Chondrocyte (in vitro differentiated cells): ENCODE data around the gene PLAC9. TPM values are rescaled to one million over a fixed set of nuclear protein-coding genes. Genes with fewer than 3 reads are reported as not detected.
A peak's percentile ranks its signal among the peaks of the same experiment; 100 is the strongest.
"Not testable (repeated sequence)": the region's sequence is repeated elsewhere in the genome, so short reads cannot be mapped to it uniquely, and the experiment has no call there.

Source experiments
- DNase-seq: peaks from one replicate; pipeline ENCODE4 v3.0.0; 2021; ENCODE audit warnings: mixed read lengths, low spot score
- H3K27ac Mint-ChIP-seq: one replicate; pipeline ENCODE4 v1.8.0; 2021; ENCODE audit warnings: mild to moderate bottlenecking, moderate library complexity, mixed read lengths; ENCODE audit not compliant: unreplicated experiment
- H3K27me3 Mint-ChIP-seq: 2 replicates; pipeline ENCODE4 v1.8.0; 2021; ENCODE audit warnings: low read depth, mixed read lengths
- H3K36me3 Mint-ChIP-seq: 2 replicates; pipeline ENCODE4 v1.8.0; 2021; ENCODE audit warnings: low read depth, mixed read lengths
- H3K4me1 Mint-ChIP-seq: 2 replicates; pipeline ENCODE4 v1.8.0; 2021; ENCODE audit warnings: low read depth, mild to moderate bottlenecking, mixed read lengths
- H3K4me3 Mint-ChIP-seq: one replicate; pipeline ENCODE4 v1.8.0; 2021; ENCODE audit warnings: mild to moderate bottlenecking, moderate library complexity, mixed read lengths; ENCODE audit not compliant: unreplicated experiment
- H3K9me3 Mint-ChIP-seq: 2 replicates; pipeline ENCODE4 v1.8.0; 2021; ENCODE audit warnings: low read depth, mixed read lengths
- long read RNA-seq: library from polyadenylated mRNA; stranded (forward); transcript quantifications from one replicate; pipeline ENCODE4 v2.0.0, GENCODE V29; 2021
- total RNA-seq: library from RNA; stranded (reverse); gene quantifications from 3 replicates; pipeline ENCODE4 v1.2.1, GENCODE V29; 2021
- TF ChIP-seq, protein P1 (sequence below): fragments of 200-600 bp; sonication (generic); IDR thresholded peaks from 2 replicates; pipeline ENCODE4 v1.5.0; 2021; ENCODE audit warnings: antibody characterized with exemption, mild to moderate bottlenecking, moderate library complexity

PLAC9 gene, protein sequence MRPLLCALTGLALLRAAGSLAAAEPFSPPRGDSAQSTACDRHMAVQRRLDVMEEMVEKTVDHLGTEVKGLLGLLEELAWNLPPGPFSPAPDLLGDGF
- 121 to 198 TPM (median 193 TPM) in 3 replicates for total RNA-seq
- long read RNA-seq, transcript PLAC9-201 (4 exons, 785 nt): major isoform, 228 of 239 reads
- long read RNA-seq, partial matches to known transcripts: 2 of 239 reads
- long read RNA-seq, other reads (novel, unspliced or antisense): 4 of 239 reads

DNA sequence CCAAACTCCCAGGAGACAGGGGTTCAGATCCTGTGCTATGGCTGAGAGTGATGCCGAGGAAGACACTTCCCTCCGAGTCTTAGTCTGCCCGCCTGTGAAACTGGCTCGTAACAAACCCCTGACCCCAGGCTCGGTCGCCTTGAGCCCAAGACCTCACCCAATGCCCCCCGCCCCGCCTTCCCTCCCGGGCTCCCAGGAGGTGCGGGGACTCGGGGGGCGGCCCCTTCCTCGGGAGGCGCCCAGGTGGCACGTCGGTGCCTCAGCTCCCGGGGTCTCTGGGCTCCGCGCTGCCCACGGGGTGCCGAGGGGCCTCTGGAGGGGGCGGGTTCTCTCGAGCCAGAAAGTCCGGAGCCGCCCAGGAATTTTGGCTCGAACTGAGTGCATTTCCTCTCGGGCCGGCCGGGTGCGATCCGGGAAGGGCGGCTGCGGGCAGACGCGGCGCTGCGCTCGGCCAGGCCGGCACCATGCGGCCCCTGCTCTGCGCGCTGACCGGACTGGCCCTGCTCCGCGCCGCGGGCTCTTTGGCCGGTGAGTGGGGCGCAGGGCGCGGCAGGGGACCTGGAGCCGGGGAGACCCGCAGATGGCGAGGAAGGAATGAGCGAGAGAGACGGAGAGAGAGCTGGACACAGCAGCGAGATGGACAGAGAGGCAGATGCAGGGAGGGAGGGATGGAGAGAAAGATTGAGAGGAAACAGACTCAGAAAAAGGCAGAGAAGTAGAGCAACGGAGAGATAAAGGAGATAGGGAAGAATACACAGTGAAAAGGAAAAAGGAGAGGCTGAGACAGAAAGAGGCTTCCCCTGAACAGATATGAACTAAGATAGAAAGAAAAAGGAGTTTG lies at the start of gene PLAC9:
TSS of gene PLAC9 (plus strand) at position 432 of the 841 bp plus-strand sequence. CDS start at position 465, 33 bp downstream.
- Mint-ChIP-seq H3K4me1 (peaks cover 58% of the 10 kb centered on the region), H3K36me3 (no peaks in the 10 kb centered on the region), H3K9me3 (no peaks in the 10 kb centered on the region), H3K4me3 (peak within 1 kb of the TSS; percentile 94), H3K27me3 (no peaks in the 10 kb centered on the region), H3K27ac (peak within 1 kb of the TSS; percentile 93)
- peak; percentile 82 for DNase-seq
- TF ChIP-seq, protein P1, sequence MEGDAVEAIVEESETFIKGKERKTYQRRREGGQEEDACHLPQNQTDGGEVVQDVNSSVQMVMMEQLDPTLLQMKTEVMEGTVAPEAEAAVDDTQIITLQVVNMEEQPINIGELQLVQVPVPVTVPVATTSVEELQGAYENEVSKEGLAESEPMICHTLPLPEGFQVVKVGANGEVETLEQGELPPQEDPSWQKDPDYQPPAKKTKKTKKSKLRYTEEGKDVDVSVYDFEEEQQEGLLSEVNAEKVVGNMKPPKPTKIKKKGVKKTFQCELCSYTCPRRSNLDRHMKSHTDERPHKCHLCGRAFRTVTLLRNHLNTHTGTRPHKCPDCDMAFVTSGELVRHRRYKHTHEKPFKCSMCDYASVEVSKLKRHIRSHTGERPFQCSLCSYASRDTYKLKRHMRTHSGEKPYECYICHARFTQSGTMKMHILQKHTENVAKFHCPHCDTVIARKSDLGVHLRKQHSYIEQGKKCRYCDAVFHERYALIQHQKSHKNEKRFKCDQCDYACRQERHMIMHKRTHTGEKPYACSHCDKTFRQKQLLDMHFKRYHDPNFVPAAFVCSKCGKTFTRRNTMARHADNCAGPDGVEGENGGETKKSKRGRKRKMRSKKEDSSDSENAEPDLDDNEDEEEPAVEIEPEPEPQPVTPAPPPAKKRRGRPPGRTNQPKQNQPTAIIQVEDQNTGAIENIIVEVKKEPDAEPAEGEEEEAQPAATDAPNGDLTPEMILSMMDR: peak; percentile 19

DNA sequence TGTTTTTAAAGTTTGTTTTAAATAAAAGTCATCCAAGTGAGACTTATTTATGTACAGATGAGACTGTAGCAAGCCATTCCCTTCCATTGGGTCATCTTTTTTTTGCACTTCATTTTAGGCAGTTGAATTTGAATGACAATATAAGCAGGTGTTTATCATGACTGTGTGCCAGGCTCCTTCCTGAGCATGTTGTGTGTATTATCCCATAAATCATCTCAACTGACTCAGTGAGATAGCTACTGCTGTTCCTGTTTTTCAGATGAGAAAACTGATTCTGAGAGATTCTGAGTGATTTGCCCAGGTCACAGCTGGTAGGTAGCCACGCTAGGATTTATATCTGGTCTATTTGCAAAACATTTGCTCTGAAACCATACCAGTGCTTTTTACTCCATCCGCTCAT lies 42.4 kb upstream of the PLAC9 start:
- Mint-ChIP-seq H3K36me3 (peaks cover 8% of the 10 kb centered on the region), H3K9me3 (no peaks in the 10 kb centered on the region)

DNA sequence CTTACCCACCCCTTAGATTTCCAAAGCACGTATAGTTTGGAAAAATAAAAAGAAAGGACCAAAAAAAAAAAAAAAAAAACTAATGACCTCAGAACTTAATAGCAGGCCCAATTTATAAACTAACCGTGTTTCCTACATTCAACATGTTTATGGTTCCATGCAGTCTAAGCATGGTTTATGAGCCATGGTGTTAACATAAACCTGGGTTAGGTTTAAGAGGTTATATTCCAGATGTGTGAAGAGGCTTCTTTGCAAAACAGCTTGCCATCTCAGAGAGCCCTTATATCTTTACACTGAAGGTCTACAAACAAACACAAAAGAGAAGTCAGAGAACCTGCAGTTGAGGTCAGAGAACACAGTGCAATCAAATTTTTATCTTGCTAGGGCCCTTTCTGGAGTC lies 38.3 kb upstream of the PLAC9 start:
- TF ChIP-seq, protein P1: no peak
- Mint-ChIP-seq H3K36me3 (peaks cover 8% of the 10 kb centered on the region), H3K4me3 (no peak overlapping the region), H3K4me1 (no peaks in the 10 kb centered on the region), H3K27me3 (peaks cover 2% of the 10 kb centered on the region), H3K9me3 (no peaks in the 10 kb centered on the region), H3K27ac (no peak overlapping the region)
- DNase-seq: no peak

More for the DNA sequence above, 42.4 kb upstream of the PLAC9 start:
- Mint-ChIP-seq H3K4me1 (no peaks in the 10 kb centered on the region), H3K4me3 (no peak overlapping the region), H3K27me3 (no peaks in the 10 kb centered on the region), H3K27ac (no peak overlapping the region)
- no peak for DNase-seq
- TF ChIP-seq, protein P1: no peak

DNA sequence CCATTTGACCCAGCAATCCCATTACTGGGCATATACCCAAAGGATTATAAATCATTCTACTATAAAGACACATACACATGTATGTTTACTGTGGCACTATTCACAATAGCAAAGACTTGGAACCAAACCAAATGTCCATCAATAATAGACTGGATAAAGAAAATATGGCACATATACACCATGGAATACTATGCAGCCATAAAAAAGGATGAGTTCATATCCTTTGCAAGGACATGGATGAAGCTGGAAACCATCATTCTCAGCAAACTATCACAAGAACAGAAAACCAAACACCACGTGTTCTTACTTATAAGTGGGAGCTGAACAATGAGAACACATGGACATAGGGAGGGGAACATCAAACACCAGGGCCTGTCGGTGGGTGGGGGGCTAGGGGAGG lies 34.3 kb upstream of the PLAC9 start:
- H3K4me1 Mint-ChIP-seq, DNase-seq, H3K36me3 Mint-ChIP-seq, H3K9me3 Mint-ChIP-seq, H3K4me3 Mint-ChIP-seq, H3K27ac Mint-ChIP-seq, H3K27me3 Mint-ChIP-seq: not testable (repeated sequence)

DNA sequence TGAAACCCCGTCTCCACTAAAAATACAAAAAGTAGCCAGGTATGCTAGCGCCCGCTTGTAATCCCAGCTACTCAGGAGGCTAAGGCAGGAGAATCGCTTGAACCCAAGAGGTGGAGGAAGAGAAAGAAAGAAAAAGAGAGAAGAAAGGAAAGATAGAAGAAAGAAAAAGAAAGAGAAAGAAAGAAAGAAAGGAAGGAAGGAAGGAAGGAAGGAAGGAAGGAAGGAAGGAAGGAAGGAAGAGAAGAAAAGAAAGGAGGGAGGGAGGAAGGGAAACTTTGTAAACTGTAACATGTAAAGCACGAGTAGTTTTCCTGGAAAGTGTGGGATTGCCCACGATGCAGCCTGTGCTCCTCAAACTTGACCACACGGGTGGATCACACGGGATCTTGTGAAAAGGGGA lies 33.2 kb upstream of the PLAC9 start:
- not testable (repeated sequence) for H3K4me3 Mint-ChIP-seq, H3K9me3 Mint-ChIP-seq, DNase-seq, H3K4me1 Mint-ChIP-seq, H3K27ac Mint-ChIP-seq, H3K27me3 Mint-ChIP-seq, H3K36me3 Mint-ChIP-seq

DNA sequence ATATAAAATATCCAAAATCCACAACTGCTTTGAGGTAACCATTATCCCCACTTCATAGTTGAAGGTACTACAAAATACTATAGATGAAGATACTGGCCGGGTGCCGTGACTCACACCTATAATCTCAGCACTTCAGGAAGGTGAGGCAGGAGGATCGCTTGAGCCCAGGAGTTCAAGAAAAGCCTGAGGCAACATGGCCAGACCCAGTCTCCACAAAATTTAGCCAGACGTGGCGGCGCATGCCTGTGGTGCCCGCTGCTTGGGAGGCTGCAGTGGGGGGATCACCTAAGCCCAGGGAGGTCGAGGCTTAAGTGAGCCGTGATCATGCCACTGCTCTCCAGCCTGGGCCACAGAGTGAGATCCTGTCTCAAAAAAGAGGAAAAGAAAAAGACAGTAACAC lies 32.4 kb upstream of the PLAC9 start:
- H3K4me3 Mint-ChIP-seq: no peak overlapping the region
- peaks cover 2% of the 10 kb centered on the region for H3K27me3 Mint-ChIP-seq
- H3K27ac Mint-ChIP-seq: no peak overlapping the region
- peaks cover 15% of the 10 kb centered on the region for H3K4me1 Mint-ChIP-seq
- H3K36me3 Mint-ChIP-seq: no peaks in the 10 kb centered on the region
- TF ChIP-seq, protein P1: no peak
- H3K9me3 Mint-ChIP-seq: no peaks in the 10 kb centered on the region
- DNase-seq: no peak
